ENCODE measurements around the gene TMEM181.

Gene TMEM181

GRCh38 chr6:158564243-158565121, 4.6 kb downstream of the TMEM181 start:
- no peak for DNase-seq

GRCh38 chr6:158565122-158565429, 5.2 kb downstream of the TMEM181 start:
- no peak for DNase-seq

DNA sequence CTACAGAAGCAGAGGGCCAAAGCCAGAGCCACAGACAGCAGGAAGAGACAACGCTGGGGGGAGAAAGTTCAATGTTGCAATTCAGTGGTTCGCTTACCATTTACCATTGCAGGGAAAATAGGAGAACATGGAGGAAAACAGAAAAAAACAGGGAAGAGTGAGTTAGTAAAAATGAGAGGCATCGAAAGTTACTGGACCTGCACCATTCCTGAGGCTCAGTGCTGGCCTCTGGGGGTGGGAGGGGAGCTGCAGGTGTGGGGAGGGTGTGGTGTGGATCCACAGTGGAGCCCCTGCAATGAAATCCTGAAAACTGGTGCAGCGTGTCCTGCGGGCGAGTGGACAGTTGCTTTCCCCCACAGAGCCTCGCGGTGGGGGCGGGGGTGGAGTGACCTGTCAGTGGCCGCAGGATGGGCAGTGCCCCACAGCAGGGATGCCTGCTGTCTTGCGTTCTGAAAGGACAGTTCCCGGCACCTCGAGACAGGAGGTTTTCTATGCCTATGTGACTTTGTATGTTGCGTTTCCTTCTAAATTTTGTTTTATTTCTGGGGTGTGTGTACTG, 5.7 kb downstream of the TMEM181 start:
- no peak for DNase-seq

DNA sequence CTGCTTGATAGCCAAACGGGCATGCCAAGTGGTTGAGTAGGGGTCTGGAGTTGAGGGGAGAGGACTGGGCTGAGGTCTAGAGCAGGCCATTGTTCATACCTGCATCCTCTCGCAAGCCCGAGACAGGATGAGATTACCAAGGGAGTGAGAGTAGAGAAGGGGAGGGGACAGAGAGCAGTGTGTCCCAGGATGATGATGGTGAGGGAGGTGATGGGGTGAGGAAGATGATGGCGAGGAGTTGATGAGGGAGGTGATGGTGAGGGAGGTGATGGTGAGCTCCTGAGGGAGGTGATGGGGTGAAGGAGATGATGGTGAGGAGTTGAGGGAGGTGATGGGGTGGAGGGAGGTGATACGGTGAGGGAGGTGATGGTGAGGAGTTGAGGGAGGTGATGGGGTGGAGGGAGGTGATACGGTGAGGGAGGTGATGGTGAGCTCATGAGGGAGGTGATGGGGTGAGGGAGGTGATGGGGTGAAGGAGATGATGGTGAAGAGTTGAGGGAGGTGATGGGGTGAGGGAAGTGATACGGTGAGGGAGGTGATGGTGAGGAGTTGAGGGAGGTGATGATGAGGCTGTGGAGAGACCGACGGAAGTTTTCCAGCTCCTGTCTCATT, 6.4 kb downstream of the TMEM181 start:
- DNase-seq = no peak

DNA sequence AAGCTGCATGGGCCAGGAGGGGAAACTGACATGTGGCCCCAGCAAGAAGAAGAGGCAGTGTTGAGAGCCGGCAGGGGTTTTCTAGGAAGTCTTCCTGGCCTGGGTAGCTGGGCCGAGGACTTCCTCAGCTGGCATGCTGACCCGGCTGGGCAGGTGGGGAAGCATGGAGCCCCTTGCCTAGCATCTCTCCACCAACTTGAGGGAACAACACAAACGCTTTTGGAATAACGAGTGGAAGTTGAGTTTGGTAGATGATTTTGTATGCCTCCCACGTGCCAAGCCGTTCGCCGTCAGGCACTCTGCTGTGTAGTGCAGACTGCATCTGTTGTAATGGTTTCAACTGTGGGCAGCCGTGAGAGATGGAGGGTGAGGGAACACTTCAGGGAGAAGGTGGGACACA, 7.3 kb downstream of the TMEM181 start:
- DNase-seq = no peak

GRCh38 chr6:158567871-158568401, 8.0 kb downstream of the TMEM181 start:
- DNase-seq = no peak

DNA sequence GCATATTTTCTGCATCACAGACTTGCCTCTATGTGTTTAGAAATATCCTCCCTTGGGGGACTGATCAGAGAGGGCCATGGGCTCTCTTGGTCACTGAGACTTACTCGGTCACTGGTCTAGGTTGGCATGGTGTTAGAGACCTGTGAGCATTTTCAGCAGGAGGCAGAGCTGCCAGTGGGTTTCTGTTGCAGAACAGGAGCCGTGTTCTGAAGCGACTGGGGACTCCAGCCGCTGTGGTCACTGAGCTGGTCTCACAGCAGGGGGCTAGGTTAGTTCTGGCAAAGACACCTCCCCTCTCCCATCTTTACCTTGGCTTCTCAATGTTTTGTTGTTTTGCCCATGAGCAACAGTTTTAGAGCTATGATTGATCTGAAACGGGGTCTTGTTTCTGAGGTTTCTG, 8.7 kb downstream of the TMEM181 start:
- DNase-seq = no peak

- no peak for DNase-seq
These were observed 9.1 kb downstream of the TMEM181 start for GRCh38 chr6:158569036-158569435.

DNA sequence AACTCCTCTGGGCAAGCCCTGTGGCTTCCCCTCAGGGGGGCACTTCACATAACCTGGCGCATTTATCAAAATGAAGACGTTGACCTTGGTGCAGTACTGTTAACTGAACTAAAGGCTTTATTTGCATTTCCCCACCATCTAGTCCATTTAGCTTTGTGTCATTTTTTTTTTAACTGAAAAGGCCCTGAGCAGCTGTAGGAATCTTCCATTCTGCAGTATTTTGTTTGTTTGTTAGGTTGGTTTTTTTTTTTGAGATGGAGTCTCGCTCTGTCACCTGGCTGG, 10.7 kb downstream of the TMEM181 start:
- no peak for DNase-seq

GRCh38 chr6:158571826-158572652, 12.1 kb downstream of the TMEM181 start:
- no peak for DNase-seq

GRCh38 chr6:158572653-158573541, 13.0 kb downstream of the TMEM181 start:
- no peak for DNase-seq

DNA sequence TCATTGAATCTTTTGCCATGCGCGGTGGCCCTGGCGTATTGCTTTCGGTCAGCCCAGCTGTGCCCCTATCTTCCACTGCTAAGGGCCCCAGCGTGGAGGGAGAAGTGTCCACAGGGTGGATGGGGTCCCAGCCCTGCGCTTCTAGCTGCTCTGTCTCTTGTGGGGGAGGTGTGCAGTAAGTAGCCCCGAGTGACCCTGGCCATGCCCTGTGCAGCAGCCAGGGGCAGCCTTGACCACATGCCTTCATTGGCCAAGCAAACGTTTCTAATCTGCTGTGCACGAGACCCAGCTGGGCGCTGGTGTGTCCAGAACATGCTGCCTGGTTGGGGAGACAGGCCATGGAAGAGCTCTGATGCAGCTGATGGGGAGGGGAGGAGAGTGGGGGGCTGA, 13.6 kb downstream of the TMEM181 start:
- no peak for DNase-seq

- no peak for DNase-seq
These were observed 14.9 kb downstream of the TMEM181 start for GRCh38 chr6:158574800-158575199.

- no peak for DNase-seq
These were observed 15.7 kb downstream of the TMEM181 start for GRCh38 chr6:158575550-158575949.

DNA sequence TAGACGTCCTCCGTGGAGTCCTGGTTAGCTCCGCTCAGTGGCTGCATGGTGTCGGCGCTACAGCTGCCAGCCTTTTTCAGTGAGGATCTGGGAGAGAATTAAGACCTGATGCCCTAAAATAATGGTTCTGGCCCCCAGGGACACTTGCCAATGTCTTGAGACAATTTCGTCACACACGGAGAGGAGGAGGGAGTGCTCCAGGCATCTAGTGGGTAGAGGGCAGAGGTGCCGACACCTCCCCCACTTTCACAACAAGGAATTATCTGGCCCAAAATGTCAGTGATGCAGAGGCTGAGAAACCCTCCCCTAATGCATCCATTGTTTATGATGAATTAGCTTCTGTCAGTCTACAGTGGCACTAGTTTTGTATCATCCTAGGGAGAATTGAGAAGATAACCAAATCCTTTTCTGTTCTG, 24.4 kb downstream of the TMEM181 start:
- DNase-seq = no peak

GRCh38 chr6:158586652-158587051, 26.8 kb downstream of the TMEM181 start:
- no peak for DNase-seq

DNA sequence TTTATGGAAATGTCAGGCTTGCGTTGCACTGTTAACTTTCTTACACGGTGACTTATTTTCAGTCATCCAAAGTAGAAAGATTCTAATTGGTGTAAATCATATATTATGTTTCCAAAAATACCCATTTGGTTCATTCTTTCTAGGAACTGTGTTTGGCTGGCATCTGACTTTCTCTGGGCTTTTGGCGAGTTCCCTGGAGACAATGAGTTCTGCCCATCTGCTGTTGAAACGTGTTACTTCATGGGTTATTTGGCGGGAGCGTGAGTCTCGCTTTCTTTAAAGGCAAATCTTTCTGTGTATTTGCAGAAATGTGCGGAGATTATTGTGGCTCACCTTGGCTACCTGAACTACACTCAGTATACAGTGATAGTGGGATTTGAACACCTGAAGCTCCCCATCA, 29.5 kb downstream of the TMEM181 start:
- no peak for DNase-seq

DNA sequence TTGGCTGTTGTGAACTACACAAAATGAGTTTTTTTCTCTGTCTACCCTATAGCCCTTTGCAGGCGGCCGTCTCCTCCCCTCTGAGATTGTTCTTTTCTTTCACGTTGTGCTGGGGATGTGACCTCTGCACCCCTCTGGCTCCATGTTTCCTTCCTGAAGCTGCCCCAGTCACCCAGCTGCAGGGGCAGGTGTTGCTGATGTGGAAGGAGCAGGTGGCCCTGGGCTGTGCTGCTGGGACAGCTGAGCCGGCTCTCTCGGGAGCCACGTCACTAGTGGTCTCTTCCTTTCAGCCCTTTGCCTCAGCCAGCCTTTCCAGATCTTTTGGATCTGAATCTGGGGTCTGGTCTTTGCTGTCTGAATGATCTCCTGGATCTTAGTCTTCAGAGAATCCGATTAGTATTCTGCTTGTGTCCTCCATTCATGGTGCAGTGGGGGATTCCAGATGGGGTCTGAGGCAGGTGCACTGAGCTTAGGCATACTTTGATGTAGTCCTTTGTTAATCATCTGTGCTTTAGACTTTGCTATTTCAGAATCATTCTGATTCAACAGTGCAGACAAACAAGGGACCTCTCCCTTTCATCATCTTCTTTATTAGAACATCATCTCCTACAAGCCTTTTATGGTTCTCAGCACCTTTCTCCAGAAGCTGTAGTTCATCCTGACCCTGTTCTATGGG, 31.4 kb downstream of the TMEM181 start:
- no peak for DNase-seq

- no peak for DNase-seq
These were observed 31.9 kb downstream of the TMEM181 start for GRCh38 chr6:158591810-158592209.

- no peak for DNase-seq
These were observed 33.8 kb downstream of the TMEM181 start for GRCh38 chr6:158593670-158594069.

GRCh38 chr6:158595223-158595622, 35.3 kb downstream of the TMEM181 start:
- DNase-seq = no peak

- no peak for DNase-seq
These were observed 37.0 kb downstream of the TMEM181 start for GRCh38 chr6:158596861-158597260.
